Non-pigmented ciliary epithelial cell (primary cell): ENCODE data around the gene DDX47.
"Not testable (repeated sequence)": the region's sequence is repeated elsewhere in the genome, so short reads cannot be mapped to it uniquely, and the experiment has no call there.

Source experiments
- DNase-seq: peaks from one replicate; pipeline ENCODE4 v3.0.0-alpha.2; 2010; ENCODE audit warnings: low read depth

The DDX47 gene

DNA sequence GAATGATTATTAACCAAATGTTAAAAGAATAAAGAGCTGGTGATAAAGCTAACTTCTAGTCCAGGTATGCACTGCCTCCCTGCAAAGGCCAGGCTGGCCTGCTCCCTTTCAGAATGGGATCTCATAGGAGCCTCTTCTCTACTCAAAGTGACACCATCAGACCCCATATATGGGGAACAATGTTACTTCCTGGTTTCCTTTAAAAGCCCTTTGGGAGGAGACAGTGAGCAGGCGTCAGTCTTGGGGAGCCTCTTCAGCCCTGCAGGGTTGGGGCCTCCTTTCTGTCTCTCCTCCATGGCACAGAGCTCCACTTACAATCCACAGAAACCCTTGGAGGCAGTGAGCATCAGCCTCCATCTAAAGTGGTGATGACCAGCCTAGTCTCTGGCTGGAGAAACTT is 60.9 kb downstream of the DDX47 start:
- no peak for DNase-seq

DNA sequence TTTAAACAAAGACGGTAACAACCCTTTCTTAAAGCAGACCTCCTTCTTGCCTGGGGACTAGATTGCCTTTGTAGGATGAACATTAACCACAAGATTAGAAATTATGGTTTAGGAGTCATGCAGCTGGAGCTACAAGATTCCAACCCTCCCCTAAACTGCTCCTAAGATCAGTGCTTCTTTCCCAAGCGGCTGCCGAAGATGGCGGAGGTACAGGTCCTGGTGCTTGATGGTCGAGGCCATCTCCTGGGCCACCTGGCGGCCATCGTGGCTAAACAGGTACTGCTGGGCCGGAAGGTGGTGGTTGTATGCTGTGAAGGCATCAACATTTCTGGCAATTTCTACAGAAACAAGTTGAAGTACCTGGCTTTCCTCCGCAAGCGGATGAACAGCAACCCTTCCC is 62.2 kb downstream of the DDX47 start:
- not testable (repeated sequence) for DNase-seq

DNA sequence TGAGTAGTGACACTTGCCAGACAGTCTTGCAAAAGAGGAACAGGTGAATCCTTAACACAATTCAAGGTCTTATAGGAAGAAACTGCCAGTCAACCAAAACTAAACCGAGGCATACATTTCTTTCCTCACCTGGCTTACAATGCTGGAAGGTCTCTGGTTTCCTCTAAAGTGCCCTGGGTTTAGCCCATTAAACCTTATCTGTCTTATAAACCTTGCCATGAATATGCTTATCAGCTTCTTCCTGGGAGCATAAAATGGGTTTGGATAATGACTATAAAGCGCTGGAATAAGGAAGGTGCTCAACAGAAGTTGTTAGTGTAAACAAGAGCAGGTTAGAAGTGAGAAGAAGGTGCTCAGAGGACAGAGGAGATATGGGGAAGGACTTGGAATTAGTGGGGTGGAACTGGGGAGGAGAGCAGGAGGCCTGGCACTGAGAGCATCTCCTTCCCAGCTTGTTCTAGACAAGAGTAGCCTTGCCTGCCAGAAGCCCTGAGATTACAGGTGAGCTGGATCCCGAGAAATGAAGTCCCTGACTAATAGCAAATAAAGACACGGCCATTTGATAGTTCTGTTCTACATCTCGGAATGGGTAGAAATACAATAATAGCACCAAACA is 64.1 kb downstream of the DDX47 start:
- no peak for DNase-seq

DNA sequence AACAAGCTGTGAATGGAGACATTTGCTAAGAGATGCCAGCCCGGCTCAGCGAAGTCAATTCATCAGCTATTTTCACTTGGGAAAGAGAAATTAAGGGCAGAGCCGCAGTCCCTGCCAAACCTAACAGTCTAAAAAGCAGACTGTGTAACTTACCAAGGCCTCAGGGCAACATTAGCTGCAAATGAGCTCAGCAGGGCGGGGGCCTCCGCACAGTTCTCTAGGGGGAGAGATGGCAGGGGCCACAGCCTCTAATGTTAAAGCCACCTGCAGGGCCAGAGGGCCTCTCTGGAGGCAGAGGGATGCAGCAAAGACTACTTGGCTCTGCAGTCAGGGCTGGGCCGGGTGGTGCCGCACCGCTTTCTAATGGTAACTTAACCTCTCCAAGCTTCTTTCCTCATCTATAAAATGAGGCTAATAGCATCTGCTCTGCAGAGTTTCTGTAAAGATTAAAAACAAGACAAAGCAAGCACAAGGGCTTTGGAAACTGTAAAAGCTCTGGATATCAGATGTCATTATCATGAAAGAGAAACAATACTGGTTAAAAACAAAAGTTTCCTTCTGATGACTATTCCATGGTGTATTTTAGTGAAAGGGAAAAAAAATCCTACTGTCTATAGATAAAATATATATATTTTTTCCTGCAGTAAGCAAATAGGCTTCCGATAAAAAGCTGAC is 64.8 kb downstream of the DDX47 start:
- no peak for DNase-seq
